HG02973 (cell line): Measurements from ENCODE around the gene PDE3A.

Experiments
- ATAC-seq: cut with Tn5 transposase; IDR thresholded peaks from one replicate; pipeline ENCODE4 v1.9.1; 2021; ENCODE audit warnings: moderate library complexity; ENCODE audit not compliant: unreplicated experiment

The PDE3A gene

GRCh38 chr12:20490213-20490612 lies 121.9 kb downstream of the PDE3A start:
- no peak for ATAC-seq

DNA sequence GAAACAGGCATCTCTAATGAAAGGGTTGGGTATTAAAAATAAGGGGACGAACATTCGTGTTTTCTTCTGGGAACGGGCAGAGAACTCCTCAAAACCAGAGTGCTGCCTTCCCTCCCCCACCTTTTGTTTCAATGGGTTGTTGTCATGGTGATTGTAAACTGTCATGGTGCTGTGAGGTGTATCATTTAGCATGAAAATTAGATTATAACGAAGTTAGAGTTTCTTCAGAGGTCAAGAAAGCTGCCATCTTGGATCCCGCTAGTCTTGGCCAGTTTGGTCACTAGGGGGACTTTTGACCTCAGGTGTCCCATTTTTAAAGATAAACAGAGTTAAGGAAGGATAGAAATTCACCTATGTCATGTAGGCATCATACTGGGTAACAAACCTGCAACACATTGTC lies 123.0 kb downstream of the PDE3A start:
- ATAC-seq = no peak

- no peak for ATAC-seq
These were observed 124.0 kb downstream of the PDE3A start for GRCh38 chr12:20492251-20492760.

DNA sequence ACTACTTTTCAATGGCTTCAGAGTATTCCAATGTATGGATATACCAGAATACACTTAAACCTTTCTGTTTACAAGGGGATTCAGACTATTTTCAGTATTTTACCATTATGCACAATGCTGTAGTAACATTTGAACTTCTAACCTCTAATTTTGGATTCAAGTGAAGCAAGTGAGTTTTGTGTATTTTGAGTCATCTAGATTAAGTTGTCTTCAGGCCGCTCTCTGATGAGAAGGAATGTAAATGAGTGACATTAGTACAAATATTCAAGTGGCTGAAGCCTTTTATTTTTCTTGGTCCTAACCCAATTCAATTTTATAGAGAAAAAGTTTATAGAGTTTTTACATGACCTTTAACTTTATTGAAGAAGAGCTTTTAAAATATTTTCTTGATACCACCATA lies 125.6 kb downstream of the PDE3A start:
- no peak for ATAC-seq

- no peak for ATAC-seq
These were observed 126.5 kb downstream of the PDE3A start for GRCh38 chr12:20494851-20495250.

- ATAC-seq = no peak
These were observed 127.7 kb downstream of the PDE3A start for GRCh38 chr12:20495997-20496396.

GRCh38 chr12:20497707-20498106 lies 129.4 kb downstream of the PDE3A start:
- ATAC-seq = no peak

DNA sequence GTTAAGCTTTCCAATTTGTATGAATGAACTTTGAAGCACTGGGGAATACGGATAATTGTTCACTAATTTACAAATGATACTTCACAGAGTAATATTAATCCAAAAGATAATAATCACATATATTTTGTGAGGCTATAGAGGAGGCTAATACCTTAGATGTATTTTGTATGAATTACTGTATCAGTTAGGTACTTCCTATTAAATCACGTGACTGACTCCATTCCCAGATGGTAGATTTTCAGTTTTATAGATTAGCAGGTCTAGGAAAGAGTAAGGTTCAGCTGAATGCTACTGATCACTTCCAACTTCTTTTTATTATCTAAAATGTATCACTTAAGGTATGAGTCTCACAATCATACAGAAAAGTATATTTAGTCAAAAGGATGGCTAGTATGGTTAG lies 133.6 kb downstream of the PDE3A start:
- ATAC-seq = no peak

DNA sequence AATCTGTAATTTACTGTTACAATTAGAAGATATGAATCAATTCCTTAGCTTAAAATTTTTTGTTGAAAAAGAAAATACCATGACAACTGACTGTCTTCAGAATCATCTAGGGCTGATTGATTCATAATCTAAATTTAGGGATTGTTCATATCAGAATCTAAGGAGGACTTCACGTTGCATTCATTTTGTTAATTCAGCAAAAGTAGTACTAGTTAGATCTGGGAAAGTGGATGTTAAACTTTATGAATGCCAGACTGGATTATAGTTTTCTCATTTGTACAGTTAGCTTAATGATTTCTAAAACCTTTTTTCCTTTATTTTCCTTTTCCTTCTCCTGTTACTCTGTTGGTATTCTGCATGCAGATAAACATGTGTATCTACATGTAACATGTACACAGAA lies 135.5 kb downstream of the PDE3A start:
- ATAC-seq = no peak

- ATAC-seq = no peak
These were observed 136.7 kb downstream of the PDE3A start for GRCh38 chr12:20505056-20505455.

- ATAC-seq = no peak
These were observed 138.7 kb downstream of the PDE3A start for GRCh38 chr12:20507056-20507455.

DNA sequence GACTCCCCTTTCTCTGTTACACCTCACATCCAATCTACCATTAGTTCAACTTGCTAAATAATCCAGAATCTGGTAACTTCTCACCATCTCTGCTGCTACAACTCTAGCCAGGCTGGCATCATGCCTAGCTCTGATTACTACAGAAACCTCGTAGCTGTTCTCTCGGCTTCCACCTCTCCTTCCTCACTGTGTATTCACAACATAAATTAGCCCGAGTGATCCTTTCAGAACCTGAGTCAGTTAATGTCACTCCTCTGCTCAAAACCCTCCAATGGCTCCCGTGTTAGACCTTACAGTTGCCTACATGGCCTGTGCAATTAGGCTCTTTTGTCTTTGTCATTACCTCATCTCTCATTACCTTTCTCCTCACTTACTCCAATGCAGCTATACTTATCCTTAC lies 139.4 kb downstream of the PDE3A start:
- ATAC-seq = no peak

DNA sequence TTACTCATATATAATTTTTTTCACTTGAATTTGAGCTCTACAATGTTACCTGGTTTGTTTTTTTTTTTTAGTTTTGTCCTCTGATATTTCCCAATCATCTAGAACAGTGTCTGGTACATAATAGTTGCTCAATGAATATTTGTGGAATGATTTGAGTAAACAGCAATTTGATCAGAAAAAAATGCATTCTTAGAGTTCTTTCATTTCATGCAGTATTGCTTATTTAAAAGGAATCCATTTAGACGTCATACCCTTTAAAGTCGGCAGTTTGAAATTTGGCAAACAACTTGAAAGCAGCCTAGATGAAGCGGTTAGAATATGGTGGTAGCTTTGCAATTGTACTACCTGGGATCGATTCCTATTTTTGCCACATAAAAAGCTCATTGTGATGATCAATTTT lies 140.0 kb downstream of the PDE3A start:
- no peak for ATAC-seq

- ATAC-seq = no peak
These were observed 140.6 kb downstream of the PDE3A start for GRCh38 chr12:20508962-20509361.

DNA sequence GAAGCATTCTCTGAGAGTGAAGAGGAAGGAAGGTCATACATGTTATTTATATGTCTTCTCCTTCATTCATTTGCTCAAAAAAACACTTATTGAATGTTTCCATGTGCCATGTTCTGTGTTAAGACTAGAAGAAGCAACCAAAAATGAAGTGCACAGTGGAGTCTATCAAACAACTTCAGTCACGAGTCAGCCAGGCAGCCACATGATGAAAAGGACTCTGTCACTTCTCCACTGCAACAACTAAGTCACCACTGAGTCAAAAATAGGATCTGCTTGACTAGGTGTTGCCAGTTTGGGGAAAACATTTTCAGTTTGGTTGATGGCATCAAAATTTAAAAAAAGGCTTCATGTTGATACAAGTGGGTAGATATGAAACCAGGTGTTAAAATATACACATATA lies 142.5 kb downstream of the PDE3A start:
- no peak for ATAC-seq

DNA sequence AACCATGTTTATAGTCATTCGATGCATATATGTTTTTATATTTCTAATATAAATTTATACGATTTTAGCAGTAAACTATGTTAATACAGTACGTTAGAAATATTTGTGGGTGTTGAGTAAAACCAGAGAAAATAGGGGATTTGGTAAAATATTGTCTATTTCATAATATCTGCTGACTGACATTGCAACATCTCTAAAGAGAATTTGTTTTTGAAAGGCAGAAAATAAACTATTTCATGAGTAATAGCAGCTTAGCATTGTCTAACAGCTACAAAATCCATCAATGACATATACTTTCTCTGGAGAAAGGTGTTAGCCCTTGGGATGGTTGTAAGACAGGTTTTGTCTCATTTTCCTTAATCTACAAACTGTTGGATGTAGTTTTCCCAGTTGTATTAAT lies 144.9 kb downstream of the PDE3A start:
- no peak for ATAC-seq

GRCh38 chr12:20514598-20514997 lies 146.3 kb downstream of the PDE3A start:
- ATAC-seq = no peak

DNA sequence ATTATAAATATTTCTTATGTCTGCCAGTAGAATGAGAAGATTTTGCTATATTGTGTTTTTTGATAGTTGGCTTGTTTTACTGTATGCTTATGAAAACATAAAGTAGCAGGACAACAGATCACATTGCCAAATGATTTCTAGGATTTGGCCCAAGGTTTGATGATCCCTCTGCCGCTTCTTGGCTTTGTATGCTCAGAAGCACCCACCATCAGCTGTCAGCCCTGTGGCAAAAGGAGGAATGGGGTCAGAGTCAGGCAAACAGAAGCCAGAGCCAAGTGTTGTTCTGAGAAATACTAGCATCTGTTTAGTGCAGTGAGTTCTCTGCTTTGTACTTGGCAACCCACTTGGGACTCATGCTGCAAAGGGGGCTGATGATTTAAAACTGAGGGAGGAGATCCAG lies 152.2 kb downstream of the PDE3A start:
- no peak for ATAC-seq

GRCh38 chr12:20523658-20524057 lies 155.3 kb downstream of the PDE3A start:
- no peak for ATAC-seq

GRCh38 chr12:20524113-20524512 lies 155.8 kb downstream of the PDE3A start:
- no peak for ATAC-seq

GRCh38 chr12:20525064-20525610 lies 156.8 kb downstream of the PDE3A start:
- ATAC-seq = no peak

- no peak for ATAC-seq
These were observed 159.3 kb downstream of the PDE3A start for GRCh38 chr12:20527417-20528163.

GRCh38 chr12:20528208-20528607 lies 159.9 kb downstream of the PDE3A start:
- no peak for ATAC-seq
